Measurements from ENCODE around the gene OPN4. TPM values are rescaled to one million over a fixed set of nuclear protein-coding genes. Genes with fewer than 3 reads are reported as not detected.
"Not testable (repeated sequence)": the region's sequence is repeated elsewhere in the genome, so short reads cannot be mapped to it uniquely, and the experiment has no call there.

Gene OPN4
- total and polyA plus RNA-seq, 2 of the 8 experiments (the other 6 are each of a cell fraction or from before 2014, with no cell fraction given), result not detected

DNA sequence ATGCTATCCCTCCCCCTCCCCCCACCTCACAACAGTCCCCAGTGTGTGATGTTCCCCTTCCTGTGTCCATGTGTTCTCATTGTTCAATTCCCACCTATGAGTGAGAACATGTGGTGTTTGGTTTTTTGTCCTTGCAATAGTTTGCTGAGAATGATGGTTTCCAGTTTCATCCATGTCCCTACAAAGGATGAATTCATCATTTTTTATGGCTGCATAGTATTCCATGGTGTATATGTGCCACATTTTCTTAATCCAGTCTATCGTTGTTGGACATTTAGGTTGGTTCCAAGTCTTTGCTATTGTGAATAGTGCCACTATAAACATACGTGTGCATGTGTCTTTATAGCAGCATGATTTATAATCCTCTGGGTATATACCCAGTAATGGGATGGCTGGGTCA, 37.1 kb upstream of the OPN4 start:
- H4K91ac ChIP-seq (replicated peaks; ENCODE audit: insufficient read length, low read length); H2BK120ac ChIP-seq (replicated peaks; ENCODE audit: low read depth, low read length); H3K4me3 ChIP-seq (ENCODE audit: extremely low read depth in 1 of 4, insufficient read depth in 2 of 4, low read depth in 3 of 4, low read length in 4 of 4); POLR2A ChIA-PET (ENCODE audit: partially characterized antibody); H3K4ac ChIP-seq (replicated peaks; ENCODE audit: insufficient read length, low read depth, low read length); H2AFZ ChIP-seq (ENCODE audit: low read length); H3K9me3 ChIP-seq (ENCODE audit: insufficient read depth in 2 of 2, low read depth in 1 of 2, low read length in 1 of 2); DNase-seq (ENCODE audit: low read depth in 1 of 2, low spot score in 2 of 2); H3K27ac ChIP-seq (ENCODE audit: low read depth, low read length); H2BK15ac ChIP-seq (ENCODE audit: low read length); H3K4me1 ChIP-seq (replicated peaks in 1 of 4; ENCODE audit: control insufficient read depth in 3 of 4, insufficient read depth in 4 of 4, low read length in 3 of 4); H3K23ac ChIP-seq (ENCODE audit: insufficient read length); H4K20me1 ChIP-seq (replicated peaks in 1 of 2; ENCODE audit: control insufficient read depth in 1 of 2, insufficient read depth in 2 of 2, low read length in 2 of 2); H3K18ac ChIP-seq (ENCODE audit: extremely low read depth, low read length); H2BK20ac ChIP-seq (ENCODE audit: low read length); H3K14ac ChIP-seq (ENCODE audit: insufficient read length); H3K4me2 ChIP-seq (ENCODE audit: insufficient read depth in 1 of 2, low read depth in 2 of 2, low read length in 2 of 2); H2BK5ac ChIP-seq (ENCODE audit: low read depth, low read length); H3K56ac ChIP-seq (replicated peaks; ENCODE audit: insufficient read length, low read depth, low read length); H3K79me2 ChIP-seq (ENCODE audit: control insufficient read depth in 1 of 2, insufficient read depth in 2 of 2, low read length in 2 of 2); H3K23me2 ChIP-seq (ENCODE audit: low read depth, low read length); CTCF ChIA-PET (ENCODE audit: partially characterized antibody); H2BK12ac ChIP-seq (ENCODE audit: low read depth, low read length); H3K79me1 ChIP-seq (ENCODE audit: low read depth, low read length); FAIRE-seq; H3K27me3 ChIP-seq (replicated peaks in 1 of 4; ENCODE audit: control insufficient read depth in 3 of 4, extremely low read depth in 1 of 4, insufficient read depth in 3 of 4, low read length in 3 of 4); H4K8ac ChIP-seq (ENCODE audit: extremely low read depth, insufficient read depth, low read length); H4K5ac ChIP-seq (ENCODE audit: insufficient read length, low read depth, low read length); H3K36me3 ChIP-seq (ENCODE audit: control insufficient read depth in 2 of 4, insufficient read depth in 4 of 4, low read length in 3 of 4); H2AK5ac ChIP-seq (ENCODE audit: low read depth, low read length); H3K9ac ChIP-seq (replicated peaks in 1 of 4; ENCODE audit: extremely low read depth in 1 of 4, low read depth in 3 of 4, low read length in 3 of 4): not testable (repeated sequence)
- WGBS, 2 experiments (ENCODE audit: extremely low coverage in 1 of 2, insufficient coverage in 1 of 2, insufficient read length in 1 of 2, insufficient replicate concordance in 2 of 2, low coverage in 1 of 2, low lambda C conversion rate in 2 of 2, missing lambda C conversion rate in 1 of 2), result 74% methylated on average over 2 of the region's 2 CpGs; no CpG with 5 or more reads in 1 of the 2 experiments

All from H1 (cell line).